Muscle of leg (tissue), 9 donors: Measurements from ENCODE around the gene DEDD2. TPM values are rescaled to one million over a fixed set of nuclear protein-coding genes. Genes with fewer than 3 reads are reported as not detected.

Experiments
- polyA plus RNA-seq, 8 donors: library from polyadenylated mRNA; unstranded; fragments of 120-200 nt; gene quantifications; one replicate each; pipeline versions ENCODE4 v1.2.1 to v1.2.3, GENCODE V29; 2013; ENCODE audit warnings: inconsistent platforms in 1 of 8, low replicate concordance in 1 of 8; ENCODE audit not compliant: insufficient read length in 8 of 8, insufficient read depth in 1 of 8
- total RNA-seq: library from RNA; stranded (reverse); fragments of 120-200 nt; gene quantifications from one replicate; pipeline ENCODE4 v1.2.4, GENCODE V29; 2013

The DEDD2 gene
- total and polyA plus RNA-seq, 9 donors, result 11.7 to 16.3 (median 13.9) TPM

Other genes starting within 250 kb of the DEDD2 start
- 0.18 TPM for gene ATP1A3, start 223.4 kb downstream of the DEDD2 start, total RNA-seq
- gene ATP1A3, start 223.4 kb downstream of the DEDD2 start, polyA plus RNA-seq, result 1 to 10 TPM in 1 of 8 donors, under 1 TPM in 7; 0.49 to 1.2 (median 0.66) TPM
- 1.3 TPM for gene GRIK5, start 147.5 kb downstream of the DEDD2 start, total RNA-seq
- gene GRIK5, start 147.5 kb downstream of the DEDD2 start, polyA plus RNA-seq, result 1 to 10 TPM; 1.5 to 5.8 (median 3.4) TPM
- gene ZNF574, start 141.5 kb downstream of the DEDD2 start, total RNA-seq, result 6.4 TPM
- 10 to 100 TPM in 7 of 8 donors, 1 to 10 TPM in 1; 9.3 to 13.4 (median 12.1) TPM for gene ZNF574, start 141.5 kb downstream of the DEDD2 start, polyA plus RNA-seq
- 0.35 TPM for gene POU2F2, start 85.2 kb downstream of the DEDD2 start, total RNA-seq
- 1 to 10 TPM; 1.0 to 1.7 (median 1.2) TPM for gene POU2F2, start 85.2 kb downstream of the DEDD2 start, polyA plus RNA-seq
- gene ZNF526, start 2.6 kb upstream of the DEDD2 start, total RNA-seq, result 5.6 TPM
- 1 to 10 TPM; 5.4 to 8.7 (median 6.6) TPM for gene ZNF526, start 2.6 kb upstream of the DEDD2 start, polyA plus RNA-seq
- 11.6 TPM for gene GSK3A, start 24.9 kb upstream of the DEDD2 start, total RNA-seq
- 10 to 100 TPM; 40.1 to 51.6 (median 45.3) TPM for gene GSK3A, start 24.9 kb upstream of the DEDD2 start, polyA plus RNA-seq
- 17.3 TPM for gene ERF, start 37.5 kb upstream of the DEDD2 start, total RNA-seq
- gene ERF, start 37.5 kb upstream of the DEDD2 start, polyA plus RNA-seq, result 10 to 100 TPM; 31.6 to 51.6 (median 39.9) TPM
- gene CIC, start 51.6 kb upstream of the DEDD2 start, total RNA-seq, result 13.6 TPM
- gene CIC, start 51.6 kb upstream of the DEDD2 start, polyA plus RNA-seq, result 10 to 100 TPM; 33.4 to 52.7 (median 42.0) TPM
- gene PRR19, start 84.5 kb upstream of the DEDD2 start, total RNA-seq, result 0.27 TPM
- 1 to 10 TPM in 2 of 8 donors, under 1 TPM in 6; 0.57 to 1.4 (median 0.80) TPM for gene PRR19, start 84.5 kb upstream of the DEDD2 start, polyA plus RNA-seq
- 28.9 TPM for gene PAFAH1B3, start 84.9 kb upstream of the DEDD2 start, total RNA-seq
- 10 to 100 TPM; 31.2 to 42.7 (median 35.9) TPM for gene PAFAH1B3, start 84.9 kb upstream of the DEDD2 start, polyA plus RNA-seq
- 0.04 TPM for gene TMEM145, start 95.6 kb upstream of the DEDD2 start, total RNA-seq
- gene TMEM145, start 95.6 kb upstream of the DEDD2 start, polyA plus RNA-seq, result under 1 TPM; 0.09 to 0.56 (median 0.34) TPM
- gene MEGF8, start 108.0 kb upstream of the DEDD2 start, total RNA-seq, result 12.6 TPM
- 10 to 100 TPM; 24.1 to 38.9 (median 34.4) TPM for gene MEGF8, start 108.0 kb upstream of the DEDD2 start, polyA plus RNA-seq
- gene CNFN, start 172.6 kb upstream of the DEDD2 start, total RNA-seq, result not detected
- gene CNFN, start 172.6 kb upstream of the DEDD2 start, polyA plus RNA-seq, result 1 to 10 TPM in 1 of 8 donors, under 1 TPM in 3, not detected in 4; 0.24 to 1.2 (median 0.38) TPM
- 3.8 TPM for gene LIPE, start 209.7 kb upstream of the DEDD2 start, total RNA-seq
- 10 to 100 TPM in 2 of 8 donors, 1 to 10 TPM in 6; 6.9 to 10.1 (median 8.6) TPM for gene LIPE, start 209.7 kb upstream of the DEDD2 start, polyA plus RNA-seq
- gene CXCL17, start 225.3 kb upstream of the DEDD2 start, total RNA-seq, result not detected
- gene CXCL17, start 225.3 kb upstream of the DEDD2 start, polyA plus RNA-seq, result under 1 TPM in 2 of 8 donors, not detected in 6; 0.44 to 0.86 TPM